GM21526 (cell line): ENCODE results near the gene FOXL2.

ENCODE experiments used
- ATAC-seq: cut with Tn5 transposase; IDR thresholded peaks from one replicate; pipeline ENCODE4 v1.9.1; 2021; ENCODE audit warnings: moderate library complexity; ENCODE audit not compliant: unreplicated experiment, low FRiP score

Gene FOXL2

DNA sequence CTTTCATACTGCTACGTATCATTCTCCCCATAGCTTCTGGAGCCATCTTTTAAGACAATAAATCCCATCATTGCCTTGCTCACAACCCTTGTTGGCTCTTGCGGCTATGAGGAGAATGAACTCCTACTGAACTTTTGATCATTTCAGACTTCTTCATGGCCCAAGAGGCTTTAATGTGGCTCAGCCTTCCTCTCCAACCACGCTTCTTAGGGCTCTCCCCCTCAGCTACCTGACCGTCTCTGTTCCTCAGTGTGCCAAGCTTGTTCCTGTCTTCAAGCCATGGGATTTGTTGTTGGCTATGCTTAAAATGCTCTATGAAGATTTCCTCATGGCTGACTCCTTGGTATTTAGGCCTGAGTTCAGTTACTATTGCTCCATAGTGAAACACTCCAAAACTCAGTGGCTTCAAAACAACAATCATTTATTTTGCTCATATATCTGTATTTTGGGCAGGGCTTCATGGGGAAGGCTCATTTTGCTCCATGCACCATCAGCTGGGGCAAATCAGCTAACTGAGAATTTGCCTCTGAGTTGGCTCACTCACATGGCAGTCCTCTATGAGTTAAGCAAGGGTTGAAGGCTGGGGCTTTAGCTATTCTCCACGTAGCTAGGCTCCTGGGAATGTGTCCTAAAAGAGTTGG lies 47.5 kb downstream of the FOXL2 start:
- ATAC-seq = no peak

- ATAC-seq = no peak
Observed at GRCh38 chr3:138898708-138899107, 48.2 kb downstream of the FOXL2 start.

DNA sequence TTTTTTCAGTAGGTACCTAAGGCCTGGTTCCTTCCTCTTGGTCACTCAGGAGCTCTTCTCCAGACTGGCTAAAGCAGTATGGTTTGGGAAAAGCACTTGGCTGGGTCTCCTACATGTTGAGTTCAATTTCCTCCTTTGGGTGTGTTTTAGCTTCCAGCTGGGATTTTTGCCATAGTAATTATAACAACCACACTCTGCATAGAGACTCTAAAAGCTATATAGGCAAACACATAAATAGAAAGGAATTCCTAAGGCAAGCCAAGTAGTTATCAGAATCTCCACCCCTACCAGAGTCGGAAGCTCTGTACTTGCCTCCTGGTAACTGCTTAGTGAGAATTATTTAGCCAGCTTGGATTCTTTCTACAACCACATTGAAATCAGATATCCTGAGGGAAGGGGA lies 48.6 kb downstream of the FOXL2 start:
- ATAC-seq = no peak
